ENCODE data around the gene ZNF584. TPM values are rescaled to one million over a fixed set of nuclear protein-coding genes. Genes with fewer than 3 reads are reported as not detected.

ZNF584 gene
- total and polyA plus RNA-seq, 10 of the 15 experiments (the other 5 are each of a cell fraction or from before 2014, with no cell fraction given), result 2.0 to 10.7 (median 6.3) TPM

- TF ChIP-seq ZNF207 (IDR thresholded peaks at IDR 0.05; ENCODE audit: borderline replicate concordance) (peak; percentile 66), ZBTB33 (IDR thresholded peaks at IDR 0.05) (no peak), GABPA (IDR thresholded peaks at IDR 0.05; ENCODE audit: low read depth) (peak; percentile 82), CBX5 (IDR thresholded peaks at IDR 0.05; ENCODE audit: low read depth) (no peak), ASH2L (IDR thresholded peaks at IDR 0.05; ENCODE audit: borderline replicate concordance, low read depth) (no peak), TCF12 (IDR thresholded peaks at IDR 0.05; ENCODE audit: low read depth, low read length) (0 out of 2 replicates have a peak, but pooled peaks have one; percentile 4), IRF3 (IDR thresholded peaks at IDR 0.05) (peak; percentile 57; the same call in 1 of the 2 replicates), FOS (IDR thresholded peaks at IDR 0.05; ENCODE audit: borderline replicate concordance, extremely low read depth, insufficient read length) (no peak), SUZ12 (IDR thresholded peaks at IDR 0.05; ENCODE audit: unreplicated experiment) (no peak), RFX5 (IDR thresholded peaks at IDR 0.05; ENCODE audit: low read depth, low read length) (0 out of 2 replicates have a peak, but pooled peaks have one; percentile 32), TAF1 (IDR thresholded peaks at IDR 0.05; ENCODE audit: borderline replicate concordance, low read depth, low read length) (peak; percentile 38; the same call in 1 of the 2 replicates), NFYA (IDR thresholded peaks at IDR 0.05; ENCODE audit: borderline replicate concordance, low read depth, low read length) (no peak), BCLAF1 (IDR thresholded peaks at IDR 0.05) (no peak), PKNOX1 (IDR thresholded peaks at IDR 0.05) (peak; percentile 82), RCOR1 (conservative IDR thresholded peaks at IDR 0.05; ENCODE audit: low read depth, low read length) (no peak), CUX1 (IDR thresholded peaks at IDR 0.05; ENCODE audit: insufficient replicate concordance, low read depth, low read length) (no peak)
Measured at GRCh38 chr19:58466760-58467589, 58.5 kb downstream of the ZNF584 start, which contains the start of gene ZNF324 (continued).
